ENCODE measurements around the gene UBE4A. TPM values are rescaled to one million over a fixed set of nuclear protein-coding genes. Genes with fewer than 3 reads are reported as not detected.

Gene UBE4A
- polyA plus RNA-seq, 1 of the 3 experiments (the other 2 are of a cell fraction): 7.7 TPM

- no peak overlapping the region for H2AFZ ChIP-seq (ENCODE audit: low read depth)
- no peaks in the 10 kb centered on the region for H3K9me2 ChIP-seq
- WGBS (ENCODE audit: low lambda C conversion rate): 1% methylated on average over 3 of the region's 3 CpGs
- no peak for DNase-seq
- no peaks in the 10 kb centered on the region for H3F3A ChIP-seq (replicated peaks; ENCODE audit: insufficient read depth)
- no peak overlapping the region for H3K27ac ChIP-seq (ENCODE audit: low read depth in 2 of 2, low read length in 1 of 2)
- TF ChIP-seq NFIC (IDR thresholded peaks at IDR 0.05; ENCODE audit: borderline replicate concordance): no peak
- no peak for TF ChIP-seq POLR2AphosphoS5 (IDR thresholded peaks at IDR 0.05; ENCODE audit: low read depth, low read length)
- TF ChIP-seq ELF1 (IDR thresholded peaks at IDR 0.05): no peak
- TF ChIP-seq RFX5 (IDR thresholded peaks at IDR 0.05; ENCODE audit: low read length): no peak
- TF ChIP-seq SMC3 (IDR thresholded peaks at IDR 0.05; ENCODE audit: low read depth, low read length): no peak
- no peak for TF ChIP-seq EP300 (IDR thresholded peaks at IDR 0.05; ENCODE audit: borderline replicate concordance in 1 of 2, low read depth in 1 of 2, low read length in 1 of 2)
- no peak overlapping the region for H3K4me3 ChIP-seq (ENCODE audit: low read depth in 2 of 2, low read length in 1 of 2)
- H3K4me1 ChIP-seq (ENCODE audit: control insufficient read depth in 1 of 2, insufficient read depth in 2 of 2, low read depth in 1 of 2, low read length in 1 of 2): no peaks in the 10 kb centered on the region
- CTCF ChIA-PET: no interaction called here
- no peak overlapping the region for H3K4me2 ChIP-seq
- no peaks in the 10 kb centered on the region for H4K20me1 ChIP-seq (ENCODE audit: insufficient read depth)
- H3K9ac ChIP-seq: no peak overlapping the region
- H3K9me3 ChIP-seq: no peaks in the 10 kb centered on the region
- no peaks in the 10 kb centered on the region for H3K36me3 ChIP-seq (replicated peaks in 1 of 2; ENCODE audit: control insufficient read depth in 1 of 2, insufficient read depth in 2 of 2, low read length in 1 of 2)
- peaks cover 25% of the 10 kb centered on the region; the same call in 1 of the 2 replicates for H3K27me3 ChIP-seq (ENCODE audit: insufficient read depth)
- POLR2A ChIA-PET: no interaction called here
- no peaks in the 10 kb centered on the region for H3K79me2 ChIP-seq (ENCODE audit: insufficient read depth)
These were observed 38.9 kb upstream of the UBE4A start for GRCh38 chr11:118320515-118320914.

GRCh38 chr11:118321386-118322082, 37.9 kb upstream of the UBE4A start:
- no peaks in the 10 kb centered on the region for H3K9me2 ChIP-seq
- H3K9me3 ChIP-seq: no peaks in the 10 kb centered on the region
- H3K9ac ChIP-seq: no peak overlapping the region
- H3K36me3 ChIP-seq (replicated peaks in 1 of 2; ENCODE audit: control insufficient read depth in 1 of 2, insufficient read depth in 2 of 2, low read length in 1 of 2): no peaks in the 10 kb centered on the region
- H3K4me1 ChIP-seq (ENCODE audit: control insufficient read depth in 1 of 2, insufficient read depth in 2 of 2, low read depth in 1 of 2, low read length in 1 of 2): no peaks in the 10 kb centered on the region
- H3K79me2 ChIP-seq (ENCODE audit: insufficient read depth): no peaks in the 10 kb centered on the region
- H3K27me3 ChIP-seq (ENCODE audit: insufficient read depth): peaks cover 29% of the 10 kb centered on the region; the same call in 1 of the 2 replicates
- no peak overlapping the region for H3K27ac ChIP-seq (ENCODE audit: low read depth in 2 of 2, low read length in 1 of 2)
- H2AFZ ChIP-seq (ENCODE audit: low read depth): no peak overlapping the region
- H4K20me1 ChIP-seq (ENCODE audit: insufficient read depth): no peaks in the 10 kb centered on the region
- ChIA-PET POLR2A (no interaction called here), CTCF (no interaction called here)
- no peak overlapping the region for H3K4me3 ChIP-seq (ENCODE audit: low read depth in 2 of 2, low read length in 1 of 2)
- TF ChIP-seq CHD2 (IDR thresholded peaks at IDR 0.05; ENCODE audit: low read length, partially characterized antibody) (no peak), GATA2 (CRISPR knock-in tag; IDR thresholded peaks at IDR 0.05) (no peak), USF2 (IDR thresholded peaks at IDR 0.05; ENCODE audit: borderline replicate concordance, low read depth, low read length) (no peak), RCOR1 (IDR thresholded peaks at IDR 0.05; ENCODE audit: low read length) (no peak), MAX (IDR thresholded peaks at IDR 0.05; ENCODE audit: low read depth) (no peak), TCF12 (IDR thresholded peaks at IDR 0.05) (no peak), REST (IDR thresholded peaks at IDR 0.05; ENCODE audit: low read depth, low read length) (no peak), TAF1 (IDR thresholded peaks at IDR 0.05; ENCODE audit: borderline replicate concordance, low read depth, low read length) (no peak), FOXJ3 (CRISPR knock-in tag; IDR thresholded peaks at IDR 0.05) (no peak), MXI1 (IDR thresholded peaks at IDR 0.05; ENCODE audit: low read depth, low read length) (no peak), GABPA (IDR thresholded peaks at IDR 0.05; ENCODE audit: low read depth) (no peak), NFIC (IDR thresholded peaks at IDR 0.05; ENCODE audit: borderline replicate concordance) (no peak), EP300 (IDR thresholded peaks at IDR 0.05; ENCODE audit: borderline replicate concordance in 1 of 2, low read depth in 1 of 2, low read length in 1 of 2) (no peak), RAD21 (IDR thresholded peaks at IDR 0.05; ENCODE audit: low read length) (no peak), JUND (IDR thresholded peaks at IDR 0.05) (no peak), PBX3 (IDR thresholded peaks at IDR 0.05) (no peak), ZBTB33 (IDR thresholded peaks at IDR 0.05; ENCODE audit: borderline replicate concordance, low read depth) (no peak)
- no peak for DNase-seq
- WGBS (ENCODE audit: low lambda C conversion rate): 30% methylated on average over 5 of the region's 5 CpGs
- H3K4me2 ChIP-seq: no peak overlapping the region
- no peaks in the 10 kb centered on the region for H3F3A ChIP-seq (replicated peaks; ENCODE audit: insufficient read depth)

All from SK-N-SH (cell line).